A549 (cell line): ENCODE measurements around the gene RUNX3.

Source experiments
- CBX8 ChIP-seq: fragments of 200-600 bp; sonication (generic); IDR thresholded peaks from 2 replicates; pipeline ENCODE4 v1.6.1; 2016
- CTCF ChIP-seq: fragments of >200 bp; sonication (Bioruptor Twin); formaldehyde crosslinking; IDR thresholded peaks from 3 replicates; pipeline ENCODE4 v1.5.1; 2016
- EP300 ChIP-seq, 2 experiments: fragments of >200 bp; sonication (Bioruptor Twin); formaldehyde crosslinking; IDR thresholded peaks; 2 replicates in 1 of 2; 3 replicates in 1 of 2; pipeline ENCODE4 v1.6.1; 2016 to 2017
- POLR2AphosphoS2 ChIP-seq: conservative IDR thresholded peaks from 2 replicates; pipeline ENCODE4 v1.6.1; 2012; ENCODE audit warnings: low read length, improper control_type of control experiment, inconsistent platforms
- REST ChIP-seq: fragments of 200-600 bp; sonication (generic); IDR thresholded peaks from 2 replicates; pipeline ENCODE4 v1.6.1; 2016; ENCODE audit warnings: antibody characterized with exemption, mild to moderate bottlenecking, moderate library complexity

GRCh38 chr1:24951810-24952412, 21.8 kb upstream of the RUNX3 start:
- TF ChIP-seq EP300 (IDR thresholded peaks at IDR 0.05) (no peak), CTCF (no peak), CBX8 (no peak), POLR2AphosphoS2 (no peak), REST (no peak)
